Panc1 (cell line): ENCODE data around the gene DLGAP4. TPM values are rescaled to one million over a fixed set of nuclear protein-coding genes. Genes with fewer than 3 reads are reported as not detected.

Experiments
- ATAC-seq: fragments of 200-7000 bp; cut with Tn5 transposase; 2 replicates; pipeline ENCODE4 v1.9.1; 2020; ENCODE audit warnings: mild to moderate bottlenecking, moderate library complexity
- BruUV-seq: library from RNA; stranded (reverse); fragments of 400-500 nt; replicated peaks from 2 replicates; lab custom pipeline; 2021; lab: Mats Ljungman, UMichigan
- CTCF ChIA-PET: fragments of 300-600 bp; sonication (Branson Sonifier 250); formaldehyde crosslinking; loops from one replicate; lab custom pipeline; 2022; ENCODE audit warnings: antibody characterized with exemption; lab: Charles Lee
- POLR2A ChIA-PET: fragments of 300-600 bp; sonication (Branson Sonifier 250); formaldehyde crosslinking; loops from one replicate; lab custom pipeline; 2022; ENCODE audit warnings: antibody characterized with exemption; lab: Charles Lee
- DNase-seq: peaks from one replicate; pipeline ENCODE4 v3.0.0-alpha.2; 2010; ENCODE audit warnings: low read depth, low spot score
- H3K27ac ChIP-seq: 2 replicates; pipeline ENCODE4 v1.5.1; 2011; ENCODE audit warnings: mild to moderate bottlenecking, low read length, inconsistent platforms
- H3K27me3 ChIP-seq: fragments of 200-500 bp; sonication (Bioruptor generic); 2 replicates; pipeline ENCODE4 v1.6.0; 2014; ENCODE audit warnings: low read length, inconsistent platforms; ENCODE audit not compliant: control insufficient read depth, insufficient read depth
- H3K36me3 ChIP-seq: fragments of 200-500 bp; sonication (Bioruptor generic); 2 replicates; pipeline ENCODE4 v1.5.1; 2014; ENCODE audit warnings: inconsistent platforms, mild to moderate bottlenecking, low read length, moderate library complexity; ENCODE audit not compliant: control insufficient read depth, insufficient read depth
- H3K4me1 ChIP-seq: 2 replicates; pipeline ENCODE4 v1.5.1; 2011; ENCODE audit warnings: inconsistent platforms, mild to moderate bottlenecking, low read length, moderate library complexity; ENCODE audit not compliant: control insufficient read depth, insufficient read depth
- H3K4me3 ChIP-seq, 2 experiments: 2 replicates each; pipeline ENCODE4 v1.5.1; 2011 to 2012; ENCODE audit warnings: low read depth in 2 of 2, low read length in 2 of 2, mild to moderate bottlenecking in 2 of 2, inconsistent platforms in 1 of 2, moderate library complexity in 1 of 2
- H3K9me3 ChIP-seq: fragments of 200-500 bp; sonication (Bioruptor generic); 2 replicates; pipeline ENCODE4 v1.5.1; 2014; ENCODE audit warnings: low read depth, mild to moderate bottlenecking, inconsistent platforms, low read length, moderate library complexity; ENCODE audit not compliant: control insufficient read depth, insufficient read depth
- CTCF ChIP-seq: fragments of 450-650 bp; IDR thresholded peaks from 2 replicates; pipeline ENCODE4 v1.5.1; 2017; ENCODE audit warnings: mild to moderate bottlenecking
- POLR2AphosphoS5 ChIP-seq: IDR thresholded peaks from 2 replicates; pipeline ENCODE4 v1.6.1; 2012; ENCODE audit warnings: mild to moderate bottlenecking, low read depth, low read length, moderate library complexity
- REST ChIP-seq, 2 experiments: IDR thresholded peaks; 2 replicates each; pipeline ENCODE4 v1.6.1; 2011 to 2012; ENCODE audit warnings: low read depth in 2 of 2, control low read depth in 1 of 2, low read length in 1 of 2, mild to moderate bottlenecking in 1 of 2, moderate library complexity in 1 of 2; ENCODE audit not compliant: insufficient read depth in 1 of 2
- SIN3A ChIP-seq: IDR thresholded peaks from 2 replicates; pipeline ENCODE4 v1.6.1; 2012; ENCODE audit warnings: low read depth, mild to moderate bottlenecking, low read length, moderate library complexity, borderline replicate concordance; ENCODE audit not compliant: insufficient read depth
- in situ Hi-C: cut with HindIII; loops from 2 replicates; pipeline ENCODE4 v1.10.0; 2016; ENCODE audit warnings: low sequenced_read_pairs, low pct_unique_long_range_greater_than_20kb
- intact Hi-C: fragments of 100-400 bp; cut with micrococcal nuclease; formaldehyde crosslinking; loops from one replicate; pipeline ENCODE4 v1.10.0; 2022; ENCODE audit not compliant: unreplicated experiment
- total RNA-seq: library from RNA; stranded (reverse); gene quantifications from one replicate; pipeline ENCODE4 v1.2.1, GENCODE V29; 2021; ENCODE audit not compliant: unreplicated experiment

The DLGAP4 gene
- total RNA-seq, 1 experiment from 2014 or later: 52.5 TPM

GRCh38 chr20:36346256-36346655 is 40.1 kb downstream of the DLGAP4 start:
- no peak for DNase-seq
- TF ChIP-seq CTCF (no peak), SIN3A (no peak), REST (IDR thresholded peaks at IDR 0.05; ENCODE audit: insufficient read depth in 1 of 2, low read depth in 2 of 2, low read length in 1 of 2) (no peak), POLR2AphosphoS5 (no peak)

GRCh38 chr20:36349384-36350170 is 43.4 kb downstream of the DLGAP4 start:
- in situ Hi-C loops (no loop called here), intact Hi-C loops (no loop called here)
- ChIA-PET POLR2A (no interaction called here), CTCF (no interaction called here)
- Histone ChIP-seq H3K27me3 (no peaks in the 10 kb centered on the region), H3K27ac (no peak overlapping the region), H3K4me3 (no peak overlapping the region), H3K36me3 (no peaks in the 10 kb centered on the region), H3K9me3 (no peaks in the 10 kb centered on the region), H3K4me1 (no peaks in the 10 kb centered on the region)
- no peak for ATAC-seq
- BruUV-seq: no TSS peak
- no peak for DNase-seq
- TF ChIP-seq REST (IDR thresholded peaks at IDR 0.05; ENCODE audit: insufficient read depth in 1 of 2, low read depth in 2 of 2, low read length in 1 of 2) (no peak), POLR2AphosphoS5 (no peak), CTCF (no peak)

More at GRCh38 chr20:36346256-36346655, 40.1 kb downstream of the DLGAP4 start:
- H3K4me3 ChIP-seq: no peak overlapping the region
- no peaks in the 10 kb centered on the region for H3K27me3 ChIP-seq
- in situ Hi-C loops (no loop called here), intact Hi-C loops (no loop called here)
- CTCF ChIA-PET: no interaction called here
- ATAC-seq: no peak
- H3K36me3 ChIP-seq: no peaks in the 10 kb centered on the region
- H3K9me3 ChIP-seq: no peaks in the 10 kb centered on the region
- H3K4me1 ChIP-seq: no peaks in the 10 kb centered on the region
- no peak overlapping the region for H3K27ac ChIP-seq
- BruUV-seq: no TSS peak
- POLR2A ChIA-PET: no interaction called here
